OCI-LY1 (cell line): ENCODE results near the gene DNAI4.
A peak's percentile ranks its signal among the peaks of the same experiment; 100 is the strongest.

Source experiments
- H2AFZ ChIP-seq: fragments of 200-600 bp; sonication (generic), shearing (Covaris generic); 2 replicates; pipeline ENCODE4 v1.6.0; 2014; ENCODE audit warnings: antibody characterized with exemption, mild to moderate bottlenecking, low read length
- H3F3A ChIP-seq: fragments of 200-600 bp; sonication (generic), shearing (Covaris generic); 2 replicates; pipeline ENCODE4 v1.6.0; 2014; ENCODE audit warnings: mild to moderate bottlenecking, antibody characterized with exemption, low read length, moderate library complexity; ENCODE audit not compliant: insufficient read depth
- H3K27ac ChIP-seq: fragments of 200-600 bp; sonication (generic); 2 replicates; pipeline ENCODE4 v1.5.1; 2014; ENCODE audit warnings: low read length, mixed run types, mild to moderate bottlenecking, low read depth; ENCODE audit not compliant: poor library complexity, severe bottlenecking
- H3K27me3 ChIP-seq: fragments of 200-600 bp; sonication (generic); 2 replicates; pipeline ENCODE4 v1.6.0; 2014; ENCODE audit warnings: antibody characterized with exemption, mild to moderate bottlenecking, low read length, moderate library complexity; ENCODE audit not compliant: insufficient read depth
- H3K36me3 ChIP-seq: fragments of 200-600 bp; sonication (generic); 2 replicates; pipeline ENCODE4 v1.6.1; 2014; ENCODE audit warnings: mild to moderate bottlenecking, antibody characterized with exemption, low read length, moderate library complexity, mixed read lengths; ENCODE audit not compliant: insufficient read depth
- H3K4me1 ChIP-seq: fragments of 200-600 bp; sonication (generic); 2 replicates; pipeline ENCODE4 v1.5.1; 2014; ENCODE audit warnings: mild to moderate bottlenecking, low read length, moderate library complexity; ENCODE audit not compliant: insufficient read depth, severe bottlenecking
- H3K4me2 ChIP-seq: fragments of 200-600 bp; sonication (generic), shearing (Covaris generic); 2 replicates; pipeline ENCODE4 v1.6.1; 2014; ENCODE audit warnings: low read length
- H3K4me3 ChIP-seq: fragments of 200-600 bp; sonication (generic); 2 replicates; pipeline ENCODE4 v1.5.1; 2014; ENCODE audit warnings: low read length, low read depth, mild to moderate bottlenecking, mixed read lengths; ENCODE audit not compliant: poor library complexity, severe bottlenecking
- H3K79me2 ChIP-seq: fragments of 200-600 bp; shearing (Covaris generic); 2 replicates; pipeline ENCODE4 v1.6.1; 2016; ENCODE audit warnings: mixed run types, low read length, mixed read lengths; ENCODE audit not compliant: insufficient read depth
- H3K9ac ChIP-seq: fragments of 200-600 bp; sonication (generic), shearing (Covaris generic); 2 replicates; pipeline ENCODE4 v1.6.1; 2014; ENCODE audit warnings: mild to moderate bottlenecking, low read length, mixed read lengths
- H3K9me2 ChIP-seq: fragments of 200-600 bp; sonication (generic), shearing (Covaris generic); 2 replicates; pipeline ENCODE4 v1.6.1; 2014; ENCODE audit warnings: low read depth, mild to moderate bottlenecking, low read length, mixed read lengths
- H3K9me3 ChIP-seq: fragments of 200-600 bp; shearing (Covaris generic); 2 replicates; pipeline ENCODE4 v1.6.1; 2014; ENCODE audit warnings: low read length, mixed read lengths
- H4K20me1 ChIP-seq: fragments of 200-600 bp; sonication (generic), shearing (Covaris generic); 2 replicates; pipeline ENCODE4 v1.6.0; 2016; ENCODE audit warnings: mild to moderate bottlenecking, low read length; ENCODE audit not compliant: insufficient read depth
- CTCF ChIP-seq: fragments of 200-600 bp; sonication (generic), shearing (Covaris generic); IDR thresholded peaks from 2 replicates; pipeline ENCODE4 v1.5.1; 2017; ENCODE audit warnings: mild to moderate bottlenecking, antibody characterized with exemption, low read length, moderate library complexity, mixed read lengths
- EZH2 ChIP-seq: fragments of 200-600 bp; sonication (generic), shearing (Covaris generic); IDR thresholded peaks from 2 replicates; pipeline ENCODE4 v1.8.0; 2017; ENCODE audit warnings: borderline replicate concordance, mixed run types, mild to moderate bottlenecking, antibody characterized with exemption, low read length, moderate library complexity, mixed read lengths

DNAI4 gene

DNA sequence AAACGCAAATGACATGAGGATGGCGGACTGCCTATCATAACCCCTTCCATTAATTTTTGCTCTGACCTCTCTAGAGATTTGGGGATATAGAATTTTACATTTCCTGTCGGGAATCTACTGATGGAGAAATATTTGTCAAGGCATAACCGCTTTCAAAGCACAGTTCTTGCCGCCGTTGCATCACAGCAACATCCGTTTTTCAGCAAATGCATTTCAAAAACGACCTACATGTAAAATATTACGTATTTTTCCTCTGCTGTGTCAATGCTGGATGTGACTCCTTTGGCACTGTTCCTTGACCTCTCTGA lies 5.0 kb upstream of the DNAI4 start:
- 0 out of 2 replicates have a peak, but pooled peaks cover 5% of the 10 kb centered on the region for H3K36me3 ChIP-seq
- no peaks in the 10 kb centered on the region for H3K9me3 ChIP-seq
- TF ChIP-seq CTCF (no peak), EZH2 (no peak)
- H3K9me2 ChIP-seq: no peaks in the 10 kb centered on the region
- no peaks in the 10 kb centered on the region; the same call in 1 of the 2 replicates for H4K20me1 ChIP-seq
- peaks cover 78% of the 10 kb centered on the region for H3K79me2 ChIP-seq
- H3K9ac ChIP-seq: peak overlapping the region; percentile 49; the same call in 1 of the 2 replicates
- H3K4me1 ChIP-seq: peaks cover 75% of the 10 kb centered on the region
- no peaks in the 10 kb centered on the region for H3K27me3 ChIP-seq
- H3K27ac ChIP-seq: peak overlapping the region; percentile 36
- H2AFZ ChIP-seq: no peak overlapping the region
- peak overlapping the region; percentile 86 for H3K4me2 ChIP-seq
- H3K4me3 ChIP-seq: peak overlapping the region; percentile 81
- no peaks in the 10 kb centered on the region; the same call in none of the 2 replicates for H3F3A ChIP-seq

DNA sequence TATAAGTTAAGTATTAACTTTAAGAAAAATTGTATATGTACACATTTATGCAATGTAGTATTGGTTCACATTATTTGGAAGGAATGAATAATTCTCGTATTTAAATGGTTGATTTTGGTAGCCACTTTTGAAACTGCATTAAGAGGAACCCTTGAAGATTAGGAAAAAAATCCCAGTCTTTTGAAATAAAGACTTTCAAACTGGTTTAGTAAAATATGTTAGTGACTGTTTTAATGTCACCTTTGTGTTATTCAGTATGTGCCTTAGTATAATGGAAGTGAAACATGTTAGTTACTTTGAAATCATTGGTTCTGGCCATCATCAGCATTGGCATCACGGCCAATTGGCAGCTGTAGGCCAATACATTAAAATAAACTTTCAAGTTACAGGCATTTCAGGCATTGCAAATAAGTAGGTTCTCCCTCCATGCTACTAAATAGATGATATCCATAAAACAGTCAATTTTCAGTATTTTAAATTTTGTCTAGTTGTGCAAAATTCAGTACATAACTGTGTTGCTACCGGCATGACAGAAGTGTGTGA lies 4.6 kb upstream of the DNAI4 start:
- Histone ChIP-seq H3K4me1 (peaks cover 71% of the 10 kb centered on the region), H3K4me3 (peak overlapping the region; percentile 81), H3K9me2 (no peaks in the 10 kb centered on the region), H3K27ac (peak overlapping the region; percentile 36), H2AFZ (no peak overlapping the region), H3K27me3 (no peaks in the 10 kb centered on the region), H3K9ac (peak overlapping the region; percentile 49; the same call in 1 of the 2 replicates), H3K9me3 (no peaks in the 10 kb centered on the region), H3K36me3 (0 out of 2 replicates have a peak, but pooled peaks cover 5% of the 10 kb centered on the region), H4K20me1 (no peaks in the 10 kb centered on the region; the same call in 1 of the 2 replicates), H3K4me2 (peak overlapping the region; percentile 86), H3F3A (no peaks in the 10 kb centered on the region; the same call in none of the 2 replicates), H3K79me2 (peaks cover 74% of the 10 kb centered on the region)
- TF ChIP-seq EZH2 (no peak), CTCF (no peak)

- Histone ChIP-seq H3F3A (no peaks in the 10 kb centered on the region; the same call in none of the 2 replicates), H3K9me2 (no peaks in the 10 kb centered on the region), H3K79me2 (peaks cover 57% of the 10 kb centered on the region), H3K4me3 (no peak overlapping the region), H3K27ac (no peak overlapping the region), H3K36me3 (0 out of 2 replicates have a peak, but pooled peaks cover 5% of the 10 kb centered on the region), H3K4me2 (no peak overlapping the region), H3K9me3 (no peaks in the 10 kb centered on the region), H2AFZ (no peak overlapping the region), H3K27me3 (no peaks in the 10 kb centered on the region), H3K9ac (no peak overlapping the region; the same call in 1 of the 2 replicates), H4K20me1 (no peaks in the 10 kb centered on the region), H3K4me1 (peaks cover 63% of the 10 kb centered on the region)
- TF ChIP-seq EZH2 (no peak), CTCF (no peak)
These were observed 2.9 kb upstream of the DNAI4 start for GRCh38 chr1:66927528-66927927.
